H9 (cell line): ENCODE results near the gene USP6NL. TPM values are rescaled to one million over a fixed set of nuclear protein-coding genes. Genes with fewer than 3 reads are reported as not detected.

Experiments
- DNase-seq: peaks from one replicate; pipeline ENCODE4 v3.0.0-alpha.2; 2017
- H2AFZ ChIP-seq: one replicate; pipeline ENCODE4 v1.6.1; 2013; ENCODE audit warnings: mild to moderate bottlenecking, low read length, control low read depth, moderate library complexity
- H2AK5ac ChIP-seq: 2 replicates; pipeline ENCODE4 v1.6.1; 2013; ENCODE audit warnings: low read length, control low read depth, mixed read lengths; ENCODE audit not compliant: insufficient read length
- H2BK120ac ChIP-seq: one replicate; pipeline ENCODE4 v1.6.1; 2013; ENCODE audit warnings: low read depth, mild to moderate bottlenecking, low read length, control low read depth, inconsistent platforms; ENCODE audit not compliant: poor library complexity, severe bottlenecking
- H2BK12ac ChIP-seq: 2 replicates; pipeline ENCODE4 v1.6.1; 2013; ENCODE audit warnings: low read length, control low read depth, mixed read lengths, low read depth; ENCODE audit not compliant: insufficient read length
- H2BK15ac ChIP-seq: 2 replicates; pipeline ENCODE4 v1.6.1; 2013; ENCODE audit warnings: low read depth, low read length, control low read depth
- H2BK20ac ChIP-seq: one replicate; pipeline ENCODE4 v1.6.1; 2013; ENCODE audit warnings: low read depth, mild to moderate bottlenecking, low read length, control low read depth, inconsistent platforms; ENCODE audit not compliant: poor library complexity, severe bottlenecking
- H2BK5ac ChIP-seq: 2 replicates; pipeline ENCODE4 v1.6.1; 2013; ENCODE audit warnings: low read length, control low read depth, mixed read lengths; ENCODE audit not compliant: insufficient read length
- H3K14ac ChIP-seq: 2 replicates; pipeline ENCODE4 v1.6.1; 2013; ENCODE audit warnings: low read length, control low read depth; ENCODE audit not compliant: insufficient read depth
- H3K18ac ChIP-seq: 2 replicates; pipeline ENCODE4 v1.6.1; 2013; ENCODE audit warnings: low read depth, mild to moderate bottlenecking, mixed read lengths, low read length, control low read depth; ENCODE audit not compliant: insufficient read length
- H3K23ac ChIP-seq: 2 replicates; pipeline ENCODE4 v1.6.1; 2013; ENCODE audit warnings: low read length, control low read depth, mixed read lengths, low read depth; ENCODE audit not compliant: insufficient read length
- H3K23me2 ChIP-seq: 2 replicates; pipeline ENCODE4 v1.6.1; 2013; ENCODE audit warnings: low read depth, mild to moderate bottlenecking, mixed read lengths, low read length, control low read depth; ENCODE audit not compliant: insufficient read length, poor library complexity, severe bottlenecking
- H3K27ac ChIP-seq: 2 replicates; pipeline ENCODE4 v1.5.1; 2013; ENCODE audit warnings: low read length, control low read depth, mixed read lengths, low read depth; ENCODE audit not compliant: insufficient read length
- H3K27me3 ChIP-seq: 2 replicates; pipeline ENCODE4 v1.6.1; 2013; ENCODE audit warnings: low read length, control low read depth, inconsistent platforms; ENCODE audit not compliant: insufficient read depth
- H3K4ac ChIP-seq: 2 replicates; pipeline ENCODE4 v1.6.1; 2013; ENCODE audit warnings: low read depth, mild to moderate bottlenecking, control low read depth, inconsistent platforms, low read length, moderate library complexity
- H3K4me1 ChIP-seq: 2 replicates; pipeline ENCODE4 v1.6.1; 2013; ENCODE audit warnings: low read length, control low read depth, inconsistent platforms; ENCODE audit not compliant: insufficient read depth
- H3K4me2 ChIP-seq: 2 replicates; pipeline ENCODE4 v1.6.1; 2013; ENCODE audit warnings: low read length, control low read depth, mixed read lengths; ENCODE audit not compliant: insufficient read length, insufficient read depth
- H3K56ac ChIP-seq: 2 replicates; pipeline ENCODE4 v1.6.1; 2013; ENCODE audit warnings: low read depth, mild to moderate bottlenecking, mixed read lengths, low read length, control low read depth; ENCODE audit not compliant: insufficient read length
- H3K79me1 ChIP-seq: 2 replicates; pipeline ENCODE4 v1.6.1; 2013; ENCODE audit warnings: low read depth, mild to moderate bottlenecking, moderate library complexity, low read length, control low read depth, inconsistent platforms; ENCODE audit not compliant: insufficient read depth, poor library complexity, severe bottlenecking
- H3K79me2 ChIP-seq: 2 replicates; pipeline ENCODE4 v1.6.1; 2013; ENCODE audit warnings: low read length, control low read depth, inconsistent platforms; ENCODE audit not compliant: insufficient read depth
- H3K9ac ChIP-seq: 2 replicates; pipeline ENCODE4 v1.6.1; 2013; ENCODE audit warnings: low read length, control low read depth, mixed read lengths; ENCODE audit not compliant: insufficient read length; ENCODE audit errors: extremely low read depth
- H3K9me3 ChIP-seq: one replicate; pipeline ENCODE4 v1.6.1; 2013; ENCODE audit warnings: low read depth, low read length, inconsistent platforms; ENCODE audit not compliant: control insufficient read depth
- H3T11ph ChIP-seq: one replicate; pipeline ENCODE4 v1.6.1; 2013; ENCODE audit warnings: mild to moderate bottlenecking, low read length, control low read depth, inconsistent platforms
- H4K20me1 ChIP-seq: one replicate; pipeline ENCODE4 v1.6.1; 2013; ENCODE audit not compliant: control insufficient read depth, insufficient read length, insufficient read depth
- H4K5ac ChIP-seq: 2 replicates; pipeline ENCODE4 v1.6.1; 2013; ENCODE audit warnings: low read depth, mild to moderate bottlenecking, mixed read lengths, low read length, control low read depth; ENCODE audit not compliant: insufficient read length
- H4K8ac ChIP-seq: replicated peaks from 2 replicates; pipeline ENCODE4 v1.6.1; 2013; ENCODE audit warnings: low read length, control low read depth, mixed read lengths, low read depth; ENCODE audit not compliant: insufficient read length
- H4K91ac ChIP-seq: 2 replicates; pipeline ENCODE4 v1.6.1; 2013; ENCODE audit warnings: low read depth, mild to moderate bottlenecking, moderate library complexity, mixed read lengths, low read length, control low read depth; ENCODE audit not compliant: insufficient read length
- H3K27ac Mint-ChIP-seq, 3 experiments: 2 replicates in 2 of 3; 3 replicates in 1 of 3; pipeline ENCODE4 v1.8.0; 2020 to 2021; ENCODE audit warnings: mixed read lengths in 3 of 3, mild to moderate bottlenecking in 1 of 3, moderate library complexity in 1 of 3
- H3K27me3 Mint-ChIP-seq: 2 replicates; pipeline ENCODE4 v1.8.0; 2021; ENCODE audit warnings: low read depth, mild to moderate bottlenecking, moderate library complexity, mixed read lengths
- H3K36me3 Mint-ChIP-seq, 3 experiments: 2 replicates in 2 of 3; 3 replicates in 1 of 3; pipeline ENCODE4 v1.8.0; 2020 to 2021; ENCODE audit warnings: low read depth in 3 of 3, mixed read lengths in 3 of 3; ENCODE audit not compliant: insufficient read depth in 1 of 3
- H3K4me1 Mint-ChIP-seq, 2 experiments: 2 replicates each; pipeline ENCODE4 v1.8.0; 2020; ENCODE audit warnings: mixed read lengths in 2 of 2
- H3K4me3 Mint-ChIP-seq, 2 experiments: 2 replicates in 1 of 2; 3 replicates in 1 of 2; pipeline ENCODE4 v1.8.0; 2020 to 2021; ENCODE audit warnings: mild to moderate bottlenecking in 2 of 2, mixed read lengths in 2 of 2, moderate library complexity in 1 of 2
- H3K9me3 Mint-ChIP-seq, 2 experiments: 2 replicates in 1 of 2; 3 replicates in 1 of 2; pipeline ENCODE4 v1.8.0; 2020; ENCODE audit warnings: mild to moderate bottlenecking in 2 of 2, mixed read lengths in 2 of 2, moderate library complexity in 1 of 2
- WGBS: extraction: QIAGEN DNeasy Blood & Tissue Kit; methylation state at CpG from one replicate; pipeline ENCODE4 v1.1.7; 2013; ENCODE audit warnings: missing lambda C conversion rate, low lambda C conversion rate, mixed read lengths; ENCODE audit not compliant: insufficient read length; ENCODE audit errors: extremely low coverage; 5-methylcytosine and 5-hydroxymethylcytosine counted together
- total RNA-seq: library from RNA; stranded (reverse); gene quantifications from 2 replicates; pipeline ENCODE4 v1.2.1, GENCODE V29; 2021
- TF ChIP-seq, protein P1 (sequence below): fragments of 200-600 bp; sonication (generic); conservative IDR thresholded peaks from 3 replicates; pipeline ENCODE4 v1.8.0; 2021; ENCODE audit warnings: antibody characterized with exemption, mild to moderate bottlenecking

Gene USP6NL
- total RNA-seq, 1 experiment from 2014 or later: 28.3 TPM

- no CpG with 5 or more reads among the region's 11 CpGs for WGBS
- DNase-seq: peak; percentile 69
- TF ChIP-seq, protein P1, sequence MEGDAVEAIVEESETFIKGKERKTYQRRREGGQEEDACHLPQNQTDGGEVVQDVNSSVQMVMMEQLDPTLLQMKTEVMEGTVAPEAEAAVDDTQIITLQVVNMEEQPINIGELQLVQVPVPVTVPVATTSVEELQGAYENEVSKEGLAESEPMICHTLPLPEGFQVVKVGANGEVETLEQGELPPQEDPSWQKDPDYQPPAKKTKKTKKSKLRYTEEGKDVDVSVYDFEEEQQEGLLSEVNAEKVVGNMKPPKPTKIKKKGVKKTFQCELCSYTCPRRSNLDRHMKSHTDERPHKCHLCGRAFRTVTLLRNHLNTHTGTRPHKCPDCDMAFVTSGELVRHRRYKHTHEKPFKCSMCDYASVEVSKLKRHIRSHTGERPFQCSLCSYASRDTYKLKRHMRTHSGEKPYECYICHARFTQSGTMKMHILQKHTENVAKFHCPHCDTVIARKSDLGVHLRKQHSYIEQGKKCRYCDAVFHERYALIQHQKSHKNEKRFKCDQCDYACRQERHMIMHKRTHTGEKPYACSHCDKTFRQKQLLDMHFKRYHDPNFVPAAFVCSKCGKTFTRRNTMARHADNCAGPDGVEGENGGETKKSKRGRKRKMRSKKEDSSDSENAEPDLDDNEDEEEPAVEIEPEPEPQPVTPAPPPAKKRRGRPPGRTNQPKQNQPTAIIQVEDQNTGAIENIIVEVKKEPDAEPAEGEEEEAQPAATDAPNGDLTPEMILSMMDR: peak; percentile 97
- H3K27ac ChIP-seq: no peak overlapping the region
- Mint-ChIP-seq H3K27ac (no peak overlapping the region), H3K4me3 (no peak overlapping the region), H3K36me3 (peaks cover 4 to 7% (median 6%) of the 10 kb centered on the region in 3 experiments; a peak in 6 of 7 replicates), H3K4me1 (peaks cover 6% of the 10 kb centered on the region in 2 experiments; a peak in 3 of 4 replicates), H3K27me3 (no peaks in the 10 kb centered on the region; the same call in 1 of the 2 replicates), H3K9me3 (peaks cover 6 to 17% of the 10 kb centered on the region in 2 experiments)
- H3K56ac ChIP-seq: no peak overlapping the region
- H3K4me1 ChIP-seq: no peaks in the 10 kb centered on the region
- no peak overlapping the region for H4K91ac ChIP-seq
- H4K8ac ChIP-seq: no peak overlapping the region
- H2BK12ac ChIP-seq: no peak overlapping the region
- H2BK15ac ChIP-seq: no peak overlapping the region
- H3K27me3 ChIP-seq: no peaks in the 10 kb centered on the region
- H3K14ac ChIP-seq: no peak overlapping the region
- no peak overlapping the region for H3K23ac ChIP-seq
- H3K9me3 ChIP-seq: no peaks in the 10 kb centered on the region
- no peaks in the 10 kb centered on the region for H3K79me1 ChIP-seq
- H4K5ac ChIP-seq: no peak overlapping the region
- no peak overlapping the region for H3K4me2 ChIP-seq
- H3K18ac ChIP-seq: no peak overlapping the region
- H2BK5ac ChIP-seq: no peak overlapping the region
- no peak overlapping the region for H3T11ph ChIP-seq
- no peaks in the 10 kb centered on the region for H3K79me2 ChIP-seq
- no peaks in the 10 kb centered on the region for H3K23me2 ChIP-seq
- no peak overlapping the region for H2BK20ac ChIP-seq
- no peak overlapping the region for H2AK5ac ChIP-seq
- no peak overlapping the region for H3K9ac ChIP-seq
- no peak overlapping the region for H2BK120ac ChIP-seq
- no peaks in the 10 kb centered on the region for H4K20me1 ChIP-seq
- H3K4ac ChIP-seq: no peak overlapping the region
- H2AFZ ChIP-seq: no peak overlapping the region
These were observed 186.8 kb downstream of the USP6NL start for GRCh38 chr10:11424456-11425295.
